HL-60 (cell line): ENCODE data around the gene CPD.

ENCODE experiments used
- POLR2AphosphoS5 ChIP-seq: IDR thresholded peaks from 2 replicates; pipeline ENCODE4 v1.6.1; 2012; ENCODE audit warnings: low read depth
- TF ChIP-seq, protein P1 (sequence below): IDR thresholded peaks from one replicate; pipeline ENCODE4 v1.5.1; 2011; ENCODE audit warnings: low read length, control low read depth, inconsistent platforms; ENCODE audit not compliant: insufficient read depth
- TF ChIP-seq, protein P2 (sequence below): IDR thresholded peaks from 2 replicates; pipeline ENCODE4 v1.6.1; 2012; ENCODE audit warnings: low read depth; ENCODE audit not compliant: insufficient replicate concordance

GRCh38 chr17:30361766-30362279 is 16.9 kb upstream of the CPD start:
- TF ChIP-seq, protein P1, sequence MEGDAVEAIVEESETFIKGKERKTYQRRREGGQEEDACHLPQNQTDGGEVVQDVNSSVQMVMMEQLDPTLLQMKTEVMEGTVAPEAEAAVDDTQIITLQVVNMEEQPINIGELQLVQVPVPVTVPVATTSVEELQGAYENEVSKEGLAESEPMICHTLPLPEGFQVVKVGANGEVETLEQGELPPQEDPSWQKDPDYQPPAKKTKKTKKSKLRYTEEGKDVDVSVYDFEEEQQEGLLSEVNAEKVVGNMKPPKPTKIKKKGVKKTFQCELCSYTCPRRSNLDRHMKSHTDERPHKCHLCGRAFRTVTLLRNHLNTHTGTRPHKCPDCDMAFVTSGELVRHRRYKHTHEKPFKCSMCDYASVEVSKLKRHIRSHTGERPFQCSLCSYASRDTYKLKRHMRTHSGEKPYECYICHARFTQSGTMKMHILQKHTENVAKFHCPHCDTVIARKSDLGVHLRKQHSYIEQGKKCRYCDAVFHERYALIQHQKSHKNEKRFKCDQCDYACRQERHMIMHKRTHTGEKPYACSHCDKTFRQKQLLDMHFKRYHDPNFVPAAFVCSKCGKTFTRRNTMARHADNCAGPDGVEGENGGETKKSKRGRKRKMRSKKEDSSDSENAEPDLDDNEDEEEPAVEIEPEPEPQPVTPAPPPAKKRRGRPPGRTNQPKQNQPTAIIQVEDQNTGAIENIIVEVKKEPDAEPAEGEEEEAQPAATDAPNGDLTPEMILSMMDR, result no peak
- TF ChIP-seq, protein P2, sequence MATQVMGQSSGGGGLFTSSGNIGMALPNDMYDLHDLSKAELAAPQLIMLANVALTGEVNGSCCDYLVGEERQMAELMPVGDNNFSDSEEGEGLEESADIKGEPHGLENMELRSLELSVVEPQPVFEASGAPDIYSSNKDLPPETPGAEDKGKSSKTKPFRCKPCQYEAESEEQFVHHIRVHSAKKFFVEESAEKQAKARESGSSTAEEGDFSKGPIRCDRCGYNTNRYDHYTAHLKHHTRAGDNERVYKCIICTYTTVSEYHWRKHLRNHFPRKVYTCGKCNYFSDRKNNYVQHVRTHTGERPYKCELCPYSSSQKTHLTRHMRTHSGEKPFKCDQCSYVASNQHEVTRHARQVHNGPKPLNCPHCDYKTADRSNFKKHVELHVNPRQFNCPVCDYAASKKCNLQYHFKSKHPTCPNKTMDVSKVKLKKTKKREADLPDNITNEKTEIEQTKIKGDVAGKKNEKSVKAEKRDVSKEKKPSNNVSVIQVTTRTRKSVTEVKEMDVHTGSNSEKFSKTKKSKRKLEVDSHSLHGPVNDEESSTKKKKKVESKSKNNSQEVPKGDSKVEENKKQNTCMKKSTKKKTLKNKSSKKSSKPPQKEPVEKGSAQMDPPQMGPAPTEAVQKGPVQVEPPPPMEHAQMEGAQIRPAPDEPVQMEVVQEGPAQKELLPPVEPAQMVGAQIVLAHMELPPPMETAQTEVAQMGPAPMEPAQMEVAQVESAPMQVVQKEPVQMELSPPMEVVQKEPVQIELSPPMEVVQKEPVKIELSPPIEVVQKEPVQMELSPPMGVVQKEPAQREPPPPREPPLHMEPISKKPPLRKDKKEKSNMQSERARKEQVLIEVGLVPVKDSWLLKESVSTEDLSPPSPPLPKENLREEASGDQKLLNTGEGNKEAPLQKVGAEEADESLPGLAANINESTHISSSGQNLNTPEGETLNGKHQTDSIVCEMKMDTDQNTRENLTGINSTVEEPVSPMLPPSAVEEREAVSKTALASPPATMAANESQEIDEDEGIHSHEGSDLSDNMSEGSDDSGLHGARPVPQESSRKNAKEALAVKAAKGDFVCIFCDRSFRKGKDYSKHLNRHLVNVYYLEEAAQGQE, result no peak
- TF ChIP-seq POLR2AphosphoS5, result no peak
